AG09309 (cell line): ENCODE measurements around the gene GRK5.

ENCODE experiments used
- DNase-seq: peaks from one replicate; pipeline ENCODE4 v3.0.0-alpha.2; 2010; ENCODE audit warnings: low read depth
- H3K4me3 ChIP-seq: 2 replicates; pipeline ENCODE4 v1.5.1; 2011; ENCODE audit warnings: mild to moderate bottlenecking, low read depth, low read length, moderate library complexity; ENCODE audit not compliant: control insufficient read depth
- TF ChIP-seq, protein P1 (sequence below): IDR thresholded peaks from 2 replicates; pipeline ENCODE4 v1.5.1; 2011; ENCODE audit warnings: mild to moderate bottlenecking, low read depth, low read length, inconsistent platforms; ENCODE audit not compliant: insufficient read depth, control insufficient read depth; ENCODE audit errors: missing control alignments

The GRK5 gene

DNA sequence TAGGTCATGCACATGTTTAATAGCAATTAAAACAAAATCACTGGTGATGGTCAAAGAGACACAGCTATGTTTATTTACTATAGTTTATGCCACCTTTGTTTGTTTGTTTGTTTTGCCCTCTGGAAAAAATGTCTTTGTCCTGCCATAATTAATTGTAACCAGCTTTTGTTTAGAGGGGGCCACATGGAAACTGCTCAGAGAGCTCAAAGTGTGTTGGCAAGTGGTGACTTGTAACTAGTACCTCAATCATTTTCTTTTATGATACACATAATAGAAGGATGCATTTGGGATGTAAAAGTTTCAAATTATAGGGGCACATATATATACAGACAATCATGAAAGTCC is 40.2 kb downstream of the GRK5 start:
- no peak for DNase-seq
- no peak overlapping the region for H3K4me3 ChIP-seq
- TF ChIP-seq, protein P1, sequence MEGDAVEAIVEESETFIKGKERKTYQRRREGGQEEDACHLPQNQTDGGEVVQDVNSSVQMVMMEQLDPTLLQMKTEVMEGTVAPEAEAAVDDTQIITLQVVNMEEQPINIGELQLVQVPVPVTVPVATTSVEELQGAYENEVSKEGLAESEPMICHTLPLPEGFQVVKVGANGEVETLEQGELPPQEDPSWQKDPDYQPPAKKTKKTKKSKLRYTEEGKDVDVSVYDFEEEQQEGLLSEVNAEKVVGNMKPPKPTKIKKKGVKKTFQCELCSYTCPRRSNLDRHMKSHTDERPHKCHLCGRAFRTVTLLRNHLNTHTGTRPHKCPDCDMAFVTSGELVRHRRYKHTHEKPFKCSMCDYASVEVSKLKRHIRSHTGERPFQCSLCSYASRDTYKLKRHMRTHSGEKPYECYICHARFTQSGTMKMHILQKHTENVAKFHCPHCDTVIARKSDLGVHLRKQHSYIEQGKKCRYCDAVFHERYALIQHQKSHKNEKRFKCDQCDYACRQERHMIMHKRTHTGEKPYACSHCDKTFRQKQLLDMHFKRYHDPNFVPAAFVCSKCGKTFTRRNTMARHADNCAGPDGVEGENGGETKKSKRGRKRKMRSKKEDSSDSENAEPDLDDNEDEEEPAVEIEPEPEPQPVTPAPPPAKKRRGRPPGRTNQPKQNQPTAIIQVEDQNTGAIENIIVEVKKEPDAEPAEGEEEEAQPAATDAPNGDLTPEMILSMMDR = no peak

DNA sequence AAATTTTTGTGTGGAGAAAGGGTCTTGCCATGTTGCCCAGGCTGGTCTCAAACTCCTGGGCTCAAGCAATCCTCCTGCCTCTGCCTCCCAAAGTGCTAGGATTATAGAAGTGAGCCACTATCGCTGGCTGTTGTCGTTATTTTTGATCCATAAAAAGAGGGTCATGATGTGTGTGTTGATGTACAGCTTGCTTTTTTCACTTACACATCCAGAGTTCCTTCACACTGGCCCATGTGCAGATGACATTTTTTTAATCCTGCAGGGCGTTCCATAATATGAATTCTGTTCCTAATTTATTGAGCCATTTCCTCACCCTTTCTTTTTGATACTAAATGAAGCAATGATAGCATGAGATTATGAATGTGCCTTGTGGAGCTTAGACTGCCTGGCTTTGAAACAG is 40.8 kb downstream of the GRK5 start:
- TF ChIP-seq, protein P1 = no peak
- H3K4me3 ChIP-seq = no peak overlapping the region
- no peak for DNase-seq

DNA sequence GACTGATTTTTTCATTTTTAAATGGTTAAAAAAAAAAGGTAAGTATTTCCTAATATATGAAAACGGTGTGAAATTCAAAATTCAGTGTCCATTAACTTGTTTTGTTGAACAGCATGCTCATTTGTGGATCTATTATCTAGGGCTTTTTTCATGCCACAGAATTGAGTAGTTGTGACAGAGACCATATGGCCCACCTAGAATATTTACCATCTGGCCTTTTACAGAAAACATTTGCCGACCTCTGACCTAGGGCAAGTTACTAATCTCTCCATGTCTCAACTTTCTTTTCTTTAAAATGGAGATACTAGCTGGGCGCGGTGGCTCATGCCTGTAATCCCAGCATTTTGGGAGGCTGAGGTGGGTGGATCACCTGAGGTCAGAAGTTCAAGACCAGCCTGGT is 41.3 kb downstream of the GRK5 start:
- H3K4me3 ChIP-seq = no peak overlapping the region
- TF ChIP-seq, protein P1 = no peak
- DNase-seq = no peak

DNA sequence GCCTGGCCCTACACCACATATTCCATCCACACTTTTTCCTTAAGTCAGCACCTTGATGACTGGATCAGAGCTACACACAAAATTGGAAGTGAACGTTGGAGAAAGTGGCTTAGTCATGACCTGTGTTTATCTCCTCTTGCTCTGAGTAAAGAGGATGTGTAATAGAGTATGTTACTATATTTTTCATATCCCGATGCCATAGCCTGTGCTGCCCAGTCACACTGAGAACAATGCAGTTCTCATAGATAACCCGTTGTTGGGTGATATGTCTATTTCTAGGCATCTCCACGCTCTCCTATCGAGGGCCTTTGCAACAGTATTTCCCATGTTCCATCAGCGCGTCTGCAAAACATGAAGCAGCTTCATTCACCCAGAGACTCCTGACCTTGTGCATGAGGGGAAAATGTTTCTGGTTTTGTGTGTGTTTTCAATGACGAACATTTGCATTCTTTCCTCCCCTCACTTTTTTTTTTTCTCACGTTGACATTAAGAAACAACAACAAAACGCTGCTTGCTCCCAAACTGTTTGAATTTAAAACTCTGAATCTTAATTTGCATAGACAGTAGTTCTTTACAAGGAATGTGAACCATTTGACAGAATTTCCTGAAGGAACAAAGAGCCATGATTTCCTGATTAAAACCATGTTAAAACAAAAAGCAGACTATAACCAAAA is 43.4 kb downstream of the GRK5 start:
- peak; percentile 59 for DNase-seq
- TF ChIP-seq, protein P1 = no peak
- H3K4me3 ChIP-seq = no peak overlapping the region

DNA sequence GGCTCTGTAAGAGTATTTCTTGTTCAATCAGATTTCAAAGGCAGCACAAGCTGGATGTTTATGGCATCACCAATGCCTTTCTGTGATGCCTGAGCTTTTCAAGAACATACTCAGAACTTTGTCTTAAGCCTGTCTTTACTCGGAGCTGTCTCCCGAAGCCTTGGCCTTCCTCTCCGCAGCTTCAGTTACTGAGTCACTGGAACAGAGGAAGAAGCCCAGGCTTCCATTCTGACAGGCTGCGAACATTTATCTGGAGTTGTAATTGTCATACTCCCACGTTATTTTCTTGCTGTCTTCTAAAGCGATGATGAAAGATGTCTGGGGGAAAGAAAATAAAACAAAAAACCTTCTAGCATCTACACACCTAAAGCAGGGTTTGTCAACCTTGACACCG is 43.9 kb downstream of the GRK5 start:
- TF ChIP-seq, protein P1 = no peak
- no peak overlapping the region for H3K4me3 ChIP-seq
- no peak for DNase-seq

DNA sequence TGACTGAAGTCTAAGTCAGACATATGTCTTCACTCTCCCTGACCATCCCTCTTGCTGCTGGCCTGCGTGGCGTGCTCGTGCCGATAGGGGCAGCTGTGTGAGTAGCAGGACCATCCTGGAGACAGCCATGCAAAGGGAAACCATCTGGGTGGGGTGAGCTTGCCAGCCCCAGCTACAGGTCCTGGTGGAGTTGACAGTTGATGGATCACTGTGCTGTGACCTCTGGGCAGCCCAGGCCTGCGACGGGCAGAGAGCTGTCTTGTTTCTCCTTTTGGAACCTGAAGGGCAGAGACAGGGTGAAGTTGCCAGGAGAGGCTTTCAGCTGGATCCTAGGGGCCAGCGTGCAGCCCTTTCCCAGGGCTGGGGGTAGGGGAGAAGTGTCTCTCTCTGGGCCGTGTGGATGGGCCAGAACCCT is 44.7 kb downstream of the GRK5 start:
- TF ChIP-seq, protein P1 = no peak
- no peak for DNase-seq
- H3K4me3 ChIP-seq = no peak overlapping the region
